IMR-90 (cell line): Measurements from ENCODE around the gene ATMIN.

Source experiments
- CTCF ChIP-seq: conservative IDR thresholded peaks from 2 replicates; pipeline ENCODE4 v1.5.1; 2012; ENCODE audit warnings: mild to moderate bottlenecking, low read depth, low read length, improper control_type of control experiment
- MAZ ChIP-seq: IDR thresholded peaks from 2 replicates; pipeline ENCODE4 v1.6.1; 2012; ENCODE audit warnings: low read depth, mild to moderate bottlenecking, low read length, improper control_type of control experiment, moderate library complexity, borderline replicate concordance
- POLR2A ChIP-seq: IDR thresholded peaks from 2 replicates; pipeline ENCODE4 v1.6.1; 2012; ENCODE audit warnings: mild to moderate bottlenecking, low read depth, low read length

DNA sequence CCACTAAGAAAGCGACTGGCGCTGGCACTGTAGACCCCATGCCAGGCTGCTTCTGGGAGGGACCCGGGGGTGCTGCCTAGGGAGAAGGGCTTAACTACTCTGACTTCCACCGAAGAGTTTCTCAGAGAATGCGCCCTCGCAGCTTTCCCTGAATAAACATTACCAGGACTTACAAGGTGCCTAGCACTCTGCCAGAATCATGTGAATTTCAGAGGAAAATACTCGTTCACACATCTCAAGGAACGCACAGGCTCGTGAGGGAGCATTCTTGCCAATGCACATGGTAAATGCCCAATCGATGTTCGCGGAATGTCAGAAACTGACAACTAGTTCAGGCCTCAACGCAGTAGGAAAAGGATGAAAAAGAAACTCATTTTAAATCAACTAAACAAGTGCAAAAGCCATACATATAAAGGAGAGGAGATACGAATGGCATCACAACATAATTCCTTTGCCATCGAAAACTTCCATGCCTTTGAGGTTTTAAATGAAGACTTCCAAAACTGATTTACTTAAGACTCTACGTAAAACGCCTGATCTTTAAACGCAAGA lies 30.0 kb upstream of the ATMIN start:
- TF ChIP-seq POLR2A: no peak
- no peak for TF ChIP-seq MAZ
- no peak for TF ChIP-seq CTCF
